Measurements from ENCODE around the gene ZNF319. TPM values are rescaled to one million over a fixed set of nuclear protein-coding genes. Genes with fewer than 3 reads are reported as not detected.
A peak's percentile ranks its signal among the peaks of the same experiment; 100 is the strongest.

ZNF319 gene
- total and polyA plus RNA-seq, 2 of the 13 experiments (the other 11 are each of a cell fraction or from before 2014, with no cell fraction given) = 2.4 to 3.6 TPM

- TF ChIP-seq SALL1 (CRISPR knock-in tag; IDR thresholded peaks at IDR 0.05) = peak; percentile 21
- 0 out of 2 replicates have a peak, but pooled peaks have one; percentile 79 for TF ChIP-seq ZNF567 (CRISPR knock-in tag; IDR thresholded peaks at IDR 0.05; ENCODE audit: borderline replicate concordance)
- TF ChIP-seq CBFB (CRISPR knock-in tag; IDR thresholded peaks at IDR 0.05) = no peak
- TF ChIP-seq KLF12 (CRISPR knock-in tag; IDR thresholded peaks at IDR 0.05; ENCODE audit: borderline replicate concordance) = peak; percentile 68
- no peak for TF ChIP-seq ZNF264 (CRISPR knock-in tag; IDR thresholded peaks at IDR 0.05)
- peak; percentile 38; the same call in 1 of the 2 replicates for TF ChIP-seq ZC3H13 (CRISPR knock-in tag; IDR thresholded peaks at IDR 0.05)
Measured at GRCh38 chr16:58026705-58027160, 26.3 kb upstream of the ZNF319 start (continued).

GRCh38 chr16:58026139-58026704 is 25.8 kb upstream of the ZNF319 start:
- no peak for FAIRE-seq
- Histone ChIP-seq H3K9ac (ENCODE audit: insufficient read depth, low read depth, low read length) (peak overlapping the region; percentile 82), H3K4me3 (replicated peaks in 1 of 3; ENCODE audit: insufficient read depth in 1 of 3, low read depth in 2 of 3, low read length in 3 of 3) (peak overlapping the region; percentile 87 to 97 (median 88)), H3K9me3 (ENCODE audit: low read length) (no peaks in the 10 kb centered on the region), H3K27me3 (ENCODE audit: control insufficient read depth in 1 of 2, insufficient read depth in 2 of 2, low read length in 2 of 2) (no peaks in the 10 kb centered on the region), H3K4me2 (ENCODE audit: low read depth, low read length) (peak overlapping the region; percentile 96), H3K79me2 (ENCODE audit: insufficient read depth, low read length) (peaks cover 29% of the 10 kb centered on the region), H3K27ac (ENCODE audit: extremely low read length, insufficient read depth, low read length) (peak overlapping the region; percentile 95), H2AFZ (ENCODE audit: low read length) (no peak overlapping the region), H3K36me3 (replicated peaks in 1 of 2; ENCODE audit: control insufficient read depth in 1 of 2, insufficient read depth in 2 of 2, low read length in 2 of 2) (peaks cover 0 to 6% of the 10 kb centered on the region in 2 experiments; a peak in 2 of 5 replicates), H3K4me1 (ENCODE audit: insufficient read depth, low read length) (peaks cover 56% of the 10 kb centered on the region), H4K20me1 (ENCODE audit: insufficient read depth, low read length) (peaks cover 23% of the 10 kb centered on the region; the same call in 1 of the 2 replicates)
- ATAC-seq = peak; percentile 10
- no TSS peak for BruUV-seq (replicated peaks)
- WGBS (ENCODE audit: low lambda C conversion rate) = 2% methylated on average over 19 of the region's 65 CpGs
- ChIA-PET CTCF (ENCODE audit: low intra/inter-chr PET ratio, low total read pairs) (no interaction called here), POLR2A (interaction anchor here (1.3 to 5.9 kb wide), 2 partner anchors 101 to 132 kb away, joined by 3 to 101 read pairs; partner anchors contain the start of gene CFAP20)
- in situ Hi-C loops (cut with HindIII; ENCODE audit: extremely low pct_ligation_motif_present, low pct_unique_long_range_greater_than_20kb) = no loop called here
- intact Hi-C loops (cut with micrococcal nuclease; ENCODE audit: unreplicated experiment) = loop anchor here (10.0 kb wide), 2 partner anchors 169 to 279 kb away; partner anchors contain the start of gene CSNK2A2
- no peak for DNase-seq (ENCODE audit: low spot score)
- TF ChIP-seq ZMAT5 (CRISPR knock-in tag; IDR thresholded peaks at IDR 0.05; ENCODE audit: borderline replicate concordance, low read depth) (no peak), ZNF282 (IDR thresholded peaks at IDR 0.05; ENCODE audit: partially characterized antibody) (no peak), ZSCAN31 (CRISPR knock-in tag; IDR thresholded peaks at IDR 0.05; ENCODE audit: low read depth) (no peak), FOXO1 (CRISPR knock-in tag; IDR thresholded peaks at IDR 0.05) (0 out of 2 replicates have a peak, but pooled peaks have one; percentile 11), GFI1 (CRISPR knock-in tag; IDR thresholded peaks at IDR 0.05; ENCODE audit: borderline replicate concordance) (no peak), ZNF703 (CRISPR knock-in tag; IDR thresholded peaks at IDR 0.05; ENCODE audit: borderline replicate concordance) (0 out of 2 replicates have a peak, but pooled peaks have one; percentile 14), ELF1 (CRISPR knock-in tag; IDR thresholded peaks at IDR 0.05) (no peak), POLR2A (IDR thresholded peaks at IDR 0.05; ENCODE audit: insufficient read depth in 1 of 2, low read depth in 2 of 2, low read length in 2 of 2) (no peak), ZNF34 (CRISPR knock-in tag; IDR thresholded peaks at IDR 0.05; ENCODE audit: borderline replicate concordance) (no peak), CAMTA2 (CRISPR knock-in tag; IDR thresholded peaks at IDR 0.05; ENCODE audit: borderline replicate concordance) (0 out of 2 replicates have a peak, but pooled peaks have one; percentile 58), NFAT5 (CRISPR knock-in tag; IDR thresholded peaks at IDR 0.05) (no peak; the same call in 1 of the 2 replicates), ZNF660 (CRISPR knock-in tag; IDR thresholded peaks at IDR 0.05; ENCODE audit: borderline replicate concordance, low read depth) (no peak)
